IPS DF 19.7 (cell line): ENCODE measurements around the gene ELMO1.

Source experiments
- DNase-seq: peaks from one replicate; pipeline ENCODE4 v3.0.0-alpha.2; 2013; ENCODE audit warnings: low read depth, low spot score

ELMO1 gene

DNA sequence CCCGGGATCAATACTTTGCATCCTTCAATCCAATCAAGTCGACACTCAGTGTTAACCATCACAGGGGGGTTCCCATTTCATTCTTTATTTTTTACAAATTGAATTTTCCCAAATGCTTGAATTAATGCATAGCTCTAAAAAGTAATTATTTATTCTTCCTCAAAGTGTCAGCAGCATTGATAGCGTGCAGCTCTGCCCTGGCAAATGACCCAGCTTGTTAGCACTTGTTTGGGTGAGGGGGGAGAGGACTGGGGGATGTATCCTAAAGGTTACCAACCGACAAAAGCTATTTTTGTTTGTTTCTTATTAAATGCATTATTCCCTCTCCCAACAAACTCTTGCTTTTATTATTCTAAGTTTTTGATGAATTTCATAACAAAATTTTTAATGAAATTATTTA lies 27.0 kb upstream of the ELMO1 start:
- DNase-seq = no peak

DNA sequence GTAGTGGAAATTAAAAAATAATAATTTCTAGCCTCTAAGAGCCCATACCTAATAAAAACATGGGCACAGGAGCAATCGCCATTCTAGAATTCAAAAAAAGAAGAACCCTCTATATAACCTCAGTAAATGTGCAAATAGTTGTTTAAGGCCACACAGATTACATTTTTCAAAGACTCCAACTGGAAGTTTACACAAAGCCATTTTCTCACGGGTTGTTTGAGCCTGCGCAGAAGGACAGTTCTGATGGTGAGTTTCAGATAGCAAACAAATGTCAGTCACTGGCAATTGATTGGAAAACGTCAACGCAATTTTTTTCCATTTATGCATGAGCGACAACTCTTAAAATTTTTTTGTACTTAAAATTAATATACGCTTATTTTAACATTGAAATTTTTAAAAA lies 23.0 kb upstream of the ELMO1 start:
- DNase-seq = no peak

DNA sequence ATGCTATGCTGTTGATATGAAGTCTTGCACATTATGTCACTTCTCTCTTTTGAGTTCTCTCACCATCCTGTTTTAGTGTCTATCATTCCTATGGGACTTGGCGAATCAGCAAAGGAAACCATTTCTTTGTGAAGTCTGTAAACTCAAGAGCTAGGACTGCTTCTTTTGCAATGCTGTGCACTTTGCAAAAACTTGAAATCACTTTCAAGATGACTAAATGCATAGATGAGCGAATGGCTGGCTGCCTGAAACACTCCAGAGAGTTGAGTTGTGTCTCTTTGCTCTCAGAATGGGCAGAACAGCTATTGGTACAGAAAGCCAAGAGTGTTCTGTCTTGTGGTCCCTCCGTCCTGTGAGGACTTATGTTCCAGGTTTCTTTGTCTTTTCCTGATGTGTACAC lies 18.3 kb upstream of the ELMO1 start:
- DNase-seq = no peak

DNA sequence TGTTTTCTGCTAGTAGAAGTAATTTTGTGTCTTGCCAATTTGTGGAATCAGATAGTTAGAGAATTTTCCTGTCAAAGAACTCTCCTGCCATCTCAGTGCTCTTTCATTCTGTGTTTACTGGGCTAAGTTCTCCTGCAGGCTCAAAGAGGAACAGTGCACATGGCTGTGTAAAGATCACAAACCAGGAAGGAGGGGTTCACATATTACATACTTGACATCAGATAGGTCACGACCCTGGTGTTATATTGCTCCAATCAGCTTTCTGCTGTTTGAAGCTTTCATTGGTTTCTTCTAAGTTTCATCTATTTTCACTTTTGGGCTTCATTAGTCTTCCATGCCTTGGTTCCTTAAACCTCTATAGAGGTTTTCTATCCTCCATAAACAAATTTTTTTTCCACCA lies 13.5 kb upstream of the ELMO1 start:
- no peak for DNase-seq

DNA sequence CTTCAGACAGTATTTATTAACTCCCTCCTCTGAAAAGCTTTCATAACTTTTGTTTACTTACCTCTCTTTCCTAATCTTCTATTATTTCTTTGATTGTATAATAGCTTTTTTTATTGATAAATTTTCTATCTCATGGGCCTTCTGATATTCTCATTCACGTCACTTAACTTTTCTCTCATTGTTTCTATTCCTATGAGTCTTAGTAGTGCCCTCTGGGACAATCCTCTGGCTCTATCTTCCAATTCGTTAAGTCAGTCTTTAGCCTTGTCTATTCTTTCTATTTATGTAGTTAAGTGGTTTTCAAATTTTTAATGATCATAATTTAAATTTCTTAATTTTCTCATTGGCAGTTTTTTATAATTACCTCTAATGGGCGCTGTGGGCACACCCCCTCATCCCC lies 6.4 kb upstream of the ELMO1 start:
- DNase-seq = no peak

DNA sequence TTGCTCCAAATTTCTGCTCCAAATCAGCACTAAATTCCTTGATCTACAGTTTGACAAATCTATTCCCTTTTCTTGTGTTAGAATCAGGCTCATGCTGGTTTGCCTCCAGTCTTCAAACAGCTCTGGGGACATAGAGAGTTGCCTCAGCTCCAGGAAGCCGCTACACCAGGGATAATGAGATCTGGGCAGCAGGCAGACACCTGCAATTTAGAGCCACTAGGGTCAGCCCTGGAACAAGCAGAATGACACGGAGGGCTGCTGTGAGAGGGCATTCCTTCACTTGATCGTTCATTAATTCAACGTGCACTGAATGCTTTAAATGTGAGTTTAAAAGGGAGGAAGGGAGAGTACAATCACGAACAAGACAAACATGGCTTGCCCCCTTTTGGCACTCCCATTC lies 3.7 kb upstream of the ELMO1 start:
- DNase-seq = no peak

DNA sequence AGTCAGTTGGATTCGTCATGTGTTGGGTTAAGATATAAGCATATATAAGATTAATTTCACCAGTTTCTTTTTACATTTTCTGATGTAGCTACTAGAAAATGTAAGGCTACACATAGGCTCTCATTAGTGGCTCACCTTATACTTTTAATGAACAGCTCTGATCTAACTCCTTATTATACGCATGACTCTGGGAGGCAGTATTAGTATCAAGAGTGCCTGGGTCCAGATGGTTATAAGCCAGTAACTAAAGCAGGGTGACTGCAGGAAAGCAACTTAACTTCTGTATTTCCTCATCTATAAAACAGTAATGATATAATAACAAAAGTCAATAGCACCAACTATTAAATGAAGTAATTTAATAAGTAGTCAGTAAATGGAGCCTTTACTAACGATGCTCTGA lies 1.4 kb upstream of the ELMO1 start:
- DNase-seq = no peak

DNA sequence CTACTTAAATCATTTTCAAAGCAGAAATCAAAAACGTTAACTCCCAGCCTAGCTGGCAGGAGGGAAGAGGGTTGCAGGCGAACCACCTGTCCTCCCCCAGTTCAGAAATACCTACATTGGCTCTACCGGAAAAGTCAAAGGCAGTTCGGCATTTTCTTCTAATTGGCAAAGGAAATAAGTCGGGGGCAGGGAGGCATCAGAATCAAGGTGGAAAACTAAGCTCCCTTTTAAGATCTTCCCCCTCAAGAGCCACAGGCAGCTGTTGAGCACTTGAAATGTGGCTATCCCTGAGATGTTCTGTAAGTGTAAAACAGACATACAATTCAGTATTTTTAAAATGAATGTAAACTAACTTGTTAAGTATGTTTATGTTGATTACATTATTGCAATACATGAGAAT lies 957 bp upstream of the ELMO1 start:
- DNase-seq = no peak

DNA sequence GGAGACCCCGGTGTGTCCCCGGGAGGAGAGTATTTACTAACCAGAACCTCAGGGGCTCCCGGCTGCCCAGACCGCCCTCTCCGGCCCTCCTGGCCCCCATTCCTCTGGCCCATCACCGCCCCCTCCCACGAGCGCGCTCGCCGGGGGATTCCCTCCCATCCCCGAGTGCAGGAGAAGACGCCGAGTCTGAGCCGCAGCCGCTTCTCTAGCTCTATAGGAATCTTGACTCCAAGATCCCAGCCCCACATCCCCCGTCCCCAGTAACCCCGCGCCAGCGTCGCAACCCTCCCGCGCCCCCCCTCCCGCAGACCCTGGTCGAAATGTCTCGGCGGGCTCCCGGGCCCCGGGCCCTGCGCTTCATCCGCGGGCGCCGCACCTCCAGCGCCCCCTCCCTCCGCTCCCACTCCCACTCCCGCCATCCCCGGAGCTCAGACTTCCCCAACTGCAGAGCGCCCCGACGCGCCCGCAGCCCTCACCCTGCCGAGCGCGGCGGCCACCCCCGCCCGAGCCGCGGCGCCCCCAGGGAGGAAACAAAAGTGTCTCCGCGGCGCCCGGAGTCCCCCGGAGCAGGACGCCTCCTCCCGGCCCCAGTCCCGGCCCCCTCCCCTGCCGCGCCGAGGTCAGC lies 541 bp downstream of the ELMO1 start:
- no peak for DNase-seq

DNA sequence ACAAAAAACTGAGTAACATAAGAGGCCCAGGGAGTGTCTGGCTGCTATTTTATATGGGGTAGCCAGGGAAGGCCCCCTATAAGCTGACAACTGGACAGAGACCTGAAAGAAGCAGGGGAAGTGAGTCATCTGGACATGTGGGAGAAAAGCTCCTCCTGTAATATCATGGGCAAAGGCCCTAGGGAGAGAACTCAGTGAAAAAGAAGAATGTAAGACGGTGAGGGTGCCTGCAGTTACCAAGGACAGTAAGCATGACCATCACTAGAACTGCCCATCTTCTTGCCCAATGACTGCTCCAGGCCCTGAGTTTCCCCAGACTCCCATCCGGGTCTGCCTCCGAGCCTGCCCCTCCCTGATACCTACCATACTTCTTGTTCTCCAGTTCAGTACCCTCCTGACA lies 2.3 kb downstream of the ELMO1 start:
- no peak for DNase-seq

DNA sequence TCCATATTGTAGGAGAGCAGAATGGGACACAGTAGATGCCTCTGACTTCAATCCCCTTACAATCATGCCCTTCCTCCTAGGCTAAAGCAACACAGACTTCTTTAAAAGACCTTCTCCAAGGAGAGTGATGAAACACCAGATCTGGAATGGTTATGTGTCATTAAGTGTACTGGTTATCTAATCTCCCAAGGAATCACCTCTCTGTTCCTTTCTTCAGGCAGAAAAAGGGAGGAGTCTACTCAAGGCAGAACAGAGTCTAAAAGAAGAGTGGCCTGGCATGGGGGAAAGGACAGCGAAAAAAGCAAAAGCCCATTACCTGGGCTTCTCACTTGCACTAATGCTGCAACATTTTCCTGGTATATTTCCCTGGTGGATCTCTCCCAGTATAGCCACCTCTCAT lies 2.9 kb downstream of the ELMO1 start:
- DNase-seq = no peak

DNA sequence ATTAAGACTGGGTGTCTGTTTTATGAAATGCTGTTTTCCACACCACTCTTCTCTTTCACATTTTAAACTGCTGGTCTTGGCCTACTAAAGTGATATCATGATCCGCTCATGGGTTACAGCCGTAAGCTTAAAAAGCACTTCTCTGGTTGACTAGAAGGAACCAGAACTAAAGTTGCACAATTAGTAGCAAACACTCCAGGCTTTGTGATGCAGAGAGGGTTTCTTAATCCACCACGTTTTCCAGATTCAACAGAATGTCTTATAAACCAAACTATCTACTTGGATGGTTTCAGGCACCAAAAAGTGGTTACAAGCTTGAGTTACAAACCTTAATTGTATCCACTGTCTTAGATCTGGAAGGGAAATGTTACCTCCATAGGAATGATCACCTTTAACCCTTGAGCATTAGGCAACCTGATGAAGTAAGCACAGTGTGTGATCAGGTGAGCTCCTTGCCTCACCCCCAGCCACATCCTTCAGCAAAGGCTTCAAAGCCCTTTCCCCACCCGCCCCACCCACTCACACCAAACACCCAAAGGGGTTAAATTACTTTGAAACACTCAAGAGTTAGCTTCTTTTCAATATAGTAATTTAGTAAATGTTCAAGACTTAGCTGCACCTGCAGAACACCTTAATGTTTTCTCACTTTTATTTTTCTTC lies 3.5 kb downstream of the ELMO1 start:
- DNase-seq = no peak

DNA sequence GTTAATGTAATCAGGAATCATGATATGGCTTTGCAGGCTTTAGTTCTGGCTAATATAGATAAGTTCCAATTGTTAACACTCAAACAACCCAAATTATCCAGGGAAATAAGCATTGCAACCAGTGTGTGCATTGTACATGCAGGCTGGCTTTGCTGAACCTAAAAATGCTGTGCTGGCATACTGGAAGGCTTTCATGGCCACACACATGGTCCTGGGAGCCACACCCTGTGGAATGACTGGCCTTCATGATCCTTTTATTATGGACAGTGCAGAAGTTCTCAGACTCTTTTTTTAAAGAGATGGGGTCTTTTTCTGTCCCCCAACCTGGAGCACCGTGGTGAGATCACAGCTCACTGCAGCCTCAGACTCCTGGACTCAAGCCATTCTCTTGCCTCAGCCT lies 5.0 kb downstream of the ELMO1 start:
- no peak for DNase-seq

DNA sequence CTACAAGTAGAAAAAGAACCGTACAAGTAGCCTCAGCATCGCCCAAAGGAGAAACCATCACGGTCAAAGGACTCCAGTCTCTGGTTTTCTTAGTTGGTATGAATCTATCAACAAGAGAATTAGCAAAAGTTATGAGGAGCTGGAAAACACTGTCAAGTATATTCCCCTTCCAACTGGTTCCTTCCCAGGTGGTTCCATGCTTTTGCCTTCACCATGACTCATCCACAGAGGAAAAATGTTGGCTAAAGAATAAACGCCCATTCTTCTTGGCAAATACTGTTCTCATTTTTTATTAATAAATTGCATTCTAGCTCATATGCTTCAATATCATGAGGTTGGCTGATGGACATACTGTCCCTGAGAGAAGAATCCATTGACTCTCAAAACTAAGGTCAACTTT lies 6.4 kb downstream of the ELMO1 start:
- no peak for DNase-seq

DNA sequence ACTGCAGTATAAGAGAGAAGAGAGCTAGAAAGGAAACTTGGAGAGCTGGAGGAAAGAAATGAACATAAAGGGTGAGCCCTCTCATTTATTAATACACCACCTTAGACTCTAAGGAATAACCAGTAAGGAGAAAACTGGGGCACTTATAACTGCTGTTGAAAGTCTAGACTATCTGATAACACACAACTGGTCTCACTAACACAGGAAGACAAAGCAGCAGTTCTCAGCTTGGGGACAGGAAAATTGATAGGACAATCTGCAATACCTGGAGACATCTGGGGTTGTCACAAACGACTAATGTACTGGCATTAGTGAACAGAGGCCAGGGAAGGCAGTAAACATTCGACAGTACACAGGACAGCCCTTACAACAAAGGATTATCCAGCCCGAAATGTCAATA lies 6.8 kb downstream of the ELMO1 start:
- DNase-seq = no peak

DNA sequence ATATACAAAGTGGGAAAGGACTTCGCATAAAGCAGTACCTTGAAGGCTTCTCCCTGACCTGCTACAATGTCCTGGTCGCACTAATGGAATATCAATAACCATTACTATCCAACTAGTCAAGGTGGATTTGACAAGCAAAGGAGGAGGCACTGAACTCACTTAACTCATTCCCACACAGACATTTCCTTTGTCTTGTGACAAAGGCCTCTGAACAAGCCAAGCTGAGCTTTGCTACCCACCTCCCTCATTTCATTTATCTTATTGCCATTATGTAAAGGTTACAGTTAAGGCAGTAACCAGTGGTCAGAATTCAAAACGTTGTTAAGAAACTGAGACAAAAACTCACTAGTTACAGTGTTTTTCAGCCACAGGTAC lies 7.3 kb downstream of the ELMO1 start:
- no peak for DNase-seq

DNA sequence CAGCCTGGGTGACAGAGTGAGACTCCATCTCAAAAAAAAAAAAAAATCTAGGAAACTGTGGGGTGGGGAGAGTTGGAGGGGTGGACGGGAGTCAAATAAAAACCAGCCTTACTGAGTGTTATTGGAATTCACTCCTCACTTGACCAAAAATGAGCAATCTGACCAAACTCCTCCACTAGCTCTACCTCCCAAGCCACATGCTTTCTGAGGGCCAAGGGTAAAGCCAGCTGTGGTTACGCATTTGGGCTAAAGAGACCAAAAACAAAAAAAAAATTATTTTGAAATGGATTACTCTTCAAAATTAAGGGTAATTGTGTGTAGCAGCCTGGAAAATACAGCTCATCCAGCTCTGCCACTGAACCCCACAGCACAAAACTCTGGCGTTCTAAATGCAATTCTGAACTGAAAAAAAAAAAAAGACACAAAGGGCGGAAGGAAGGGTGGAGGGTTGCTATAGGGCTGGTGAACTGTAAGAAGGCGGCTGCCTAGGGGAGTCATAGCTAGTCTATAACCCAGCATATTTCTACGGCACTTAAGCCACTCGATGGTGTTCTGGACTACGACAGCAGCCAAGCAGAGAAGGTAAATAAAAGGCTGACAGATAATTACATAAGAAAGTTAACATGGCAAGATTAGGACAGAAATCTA lies 7.8 kb downstream of the ELMO1 start:
- DNase-seq = no peak

DNA sequence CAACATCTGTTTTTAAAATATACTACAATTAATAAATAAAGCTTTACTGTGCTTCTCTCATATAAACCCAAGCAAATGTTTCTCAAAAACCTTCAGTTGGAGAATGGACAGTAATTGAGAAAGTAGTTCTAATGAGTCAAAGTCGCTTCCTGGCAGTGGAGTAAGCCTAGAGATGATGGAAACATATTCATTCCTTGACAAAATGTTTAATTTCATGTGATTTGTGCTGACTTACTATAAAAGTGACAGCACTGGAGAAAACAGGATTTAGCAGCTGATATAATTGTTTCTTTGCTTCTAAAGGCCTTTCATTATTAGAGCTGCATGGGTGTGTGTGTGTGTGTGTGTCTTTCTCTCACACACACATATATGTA lies 9.0 kb downstream of the ELMO1 start:
- DNase-seq = no peak

DNA sequence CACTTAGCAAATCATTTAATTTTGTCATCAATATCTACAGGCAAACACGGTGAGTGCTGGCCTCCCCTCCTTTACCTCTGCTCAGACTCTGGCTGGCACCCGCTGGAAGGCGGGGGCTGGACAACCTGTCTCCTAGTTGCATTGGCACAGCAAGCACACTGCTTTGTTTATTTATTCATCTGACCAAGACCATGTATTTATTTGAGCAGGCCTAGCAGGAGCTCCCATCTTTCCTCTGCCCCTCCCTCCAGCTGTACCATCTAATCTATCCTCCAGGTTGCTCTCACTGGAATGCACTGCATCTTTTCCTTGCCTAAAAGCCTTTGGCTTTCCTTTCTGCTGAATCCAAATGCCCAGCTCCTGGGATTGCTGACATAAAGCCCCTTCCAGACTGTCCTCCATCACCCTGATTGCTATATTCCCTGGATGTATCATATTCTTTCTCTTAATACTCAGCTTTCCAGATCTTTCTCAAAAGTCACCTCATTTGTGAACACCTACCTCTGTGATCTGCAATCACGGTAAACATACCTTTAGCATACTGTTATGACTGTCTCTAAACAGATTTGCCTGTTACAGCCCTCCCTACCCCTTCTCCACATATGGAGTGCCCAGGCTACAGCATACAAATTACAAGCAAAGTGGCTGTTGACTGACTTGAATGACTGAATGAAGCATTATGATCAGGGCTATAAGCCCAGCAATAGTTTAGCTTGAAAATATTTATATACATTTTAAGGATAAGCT lies 9.6 kb downstream of the ELMO1 start:
- no peak for DNase-seq

DNA sequence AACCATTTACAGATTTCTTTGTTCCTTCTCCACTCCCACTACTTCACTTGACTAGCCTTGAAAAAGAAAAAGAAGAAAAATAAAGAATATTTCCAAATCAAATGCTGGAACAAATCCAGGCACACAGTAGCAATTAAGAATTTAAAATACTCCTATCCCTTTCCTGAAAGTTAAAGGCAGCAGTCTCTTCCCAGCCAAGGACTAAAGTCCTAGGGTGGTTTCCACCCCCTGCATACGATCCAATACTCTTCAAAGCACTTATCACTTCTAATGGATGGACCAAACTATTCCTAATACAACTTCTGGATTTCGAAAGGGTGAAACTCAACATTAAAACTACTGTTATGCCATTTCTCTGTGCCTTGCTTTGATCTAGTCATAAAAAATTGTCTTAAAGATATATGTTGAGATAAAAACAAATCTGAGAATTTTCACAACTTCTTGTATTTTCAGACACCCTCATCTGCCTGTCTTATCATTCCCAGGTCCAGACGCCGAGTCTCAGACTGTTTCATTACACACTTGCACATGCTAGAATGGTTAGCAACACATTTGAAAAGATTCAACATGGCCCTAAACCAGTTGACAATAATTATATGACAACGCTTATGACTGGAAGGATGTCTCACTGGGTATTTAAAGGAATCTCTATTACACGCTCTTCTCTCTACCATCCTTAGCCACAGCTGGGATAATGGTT lies 13.4 kb downstream of the ELMO1 start:
- no peak for DNase-seq

DNA sequence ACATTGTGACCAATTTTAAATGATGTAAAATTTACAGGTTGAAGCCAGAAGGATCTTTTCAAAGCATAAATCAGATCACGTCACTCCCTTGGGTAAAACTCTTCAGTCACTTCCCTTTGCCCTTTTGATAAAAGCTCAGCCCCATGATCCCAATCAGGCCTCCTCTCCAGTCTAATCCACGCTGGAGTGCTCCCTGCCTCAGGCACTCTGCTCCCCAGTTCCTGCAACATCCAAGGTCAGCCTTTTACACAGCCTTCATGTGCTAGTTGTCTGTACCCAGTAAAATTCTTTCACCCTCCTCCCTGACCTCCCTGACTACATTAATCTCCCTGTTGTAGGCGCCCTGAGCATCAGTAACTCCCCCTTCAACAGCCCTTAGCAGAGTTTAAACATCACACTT lies 14.1 kb downstream of the ELMO1 start:
- no peak for DNase-seq

DNA sequence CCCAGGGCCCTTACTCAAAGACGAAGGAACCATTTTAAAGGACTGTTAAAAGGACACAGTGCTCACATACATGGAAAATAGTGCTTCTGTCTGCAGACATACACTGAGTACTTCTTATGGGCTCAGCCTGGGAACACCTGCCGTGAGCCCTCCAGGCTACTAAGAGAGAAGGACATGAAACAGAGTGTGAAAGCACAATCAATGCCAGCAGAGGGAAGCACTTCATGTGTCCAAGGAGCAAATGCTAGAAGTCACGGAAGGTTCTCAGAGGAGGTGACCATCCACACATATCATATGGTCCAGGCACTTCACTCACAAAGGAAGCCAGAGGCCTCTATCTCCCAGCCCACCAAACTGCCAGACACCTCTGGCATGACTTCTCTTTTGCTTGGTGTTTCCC lies 15.5 kb downstream of the ELMO1 start:
- DNase-seq = no peak
